ENCODE measurements around the gene DHX38.
"Not testable (repeated sequence)": the region's sequence is repeated elsewhere in the genome, so short reads cannot be mapped to it uniquely, and the experiment has no call there.

DHX38 gene

DNA sequence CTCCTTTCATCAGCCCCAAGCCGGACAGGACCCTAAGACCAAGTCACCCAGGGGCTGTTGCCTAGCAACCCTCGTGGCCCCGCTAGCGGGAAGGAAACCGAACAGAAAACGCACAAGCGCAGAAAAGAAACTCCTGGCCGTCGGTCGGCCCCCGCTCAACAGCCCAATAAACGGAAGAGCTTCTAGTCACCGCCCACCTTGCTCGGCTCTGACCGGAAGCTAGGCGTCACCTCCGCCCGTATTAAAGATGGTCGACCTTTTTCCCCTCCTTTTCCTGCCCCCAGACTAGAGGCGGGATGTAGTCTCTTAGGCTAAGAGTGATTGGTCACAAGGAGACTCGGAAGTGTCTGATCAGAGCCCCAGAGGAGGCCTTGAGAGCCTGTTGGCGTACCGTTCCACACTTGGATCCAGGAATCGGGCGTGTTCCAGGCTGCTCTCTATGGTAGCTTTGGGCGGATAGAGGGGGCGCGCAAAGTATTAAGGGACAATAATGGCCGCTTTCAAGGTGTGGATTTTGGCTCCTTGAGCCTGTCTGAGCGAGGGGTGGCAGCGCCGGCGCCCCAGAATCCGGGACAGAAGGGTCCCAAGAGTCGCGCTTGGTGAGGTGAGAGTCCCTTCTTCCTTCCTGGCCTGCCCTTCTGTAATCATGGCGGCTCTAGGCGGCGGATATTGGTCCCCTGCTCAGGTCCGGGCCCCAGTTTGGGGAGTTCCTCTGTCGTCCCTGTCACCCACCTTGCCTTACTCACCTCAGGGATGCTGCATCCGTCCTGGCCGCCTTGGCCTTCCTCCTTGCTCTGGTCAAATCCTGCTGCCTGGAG is at the start of gene DHX38, which contains the start of gene TXNL4B:
Gene DHX38 (plus strand): TSS at position 400 of the 818 bp plus-strand sequence. CDS start 2,311 bp downstream, outside the sequence.
Gene TXNL4B (minus strand): TSS at position 173 of the 818 bp plus-strand sequence. CDS start 2,871 bp downstream, outside the sequence.
- DNase-seq (ENCODE audit: low spot score): peak; percentile 99

DNA sequence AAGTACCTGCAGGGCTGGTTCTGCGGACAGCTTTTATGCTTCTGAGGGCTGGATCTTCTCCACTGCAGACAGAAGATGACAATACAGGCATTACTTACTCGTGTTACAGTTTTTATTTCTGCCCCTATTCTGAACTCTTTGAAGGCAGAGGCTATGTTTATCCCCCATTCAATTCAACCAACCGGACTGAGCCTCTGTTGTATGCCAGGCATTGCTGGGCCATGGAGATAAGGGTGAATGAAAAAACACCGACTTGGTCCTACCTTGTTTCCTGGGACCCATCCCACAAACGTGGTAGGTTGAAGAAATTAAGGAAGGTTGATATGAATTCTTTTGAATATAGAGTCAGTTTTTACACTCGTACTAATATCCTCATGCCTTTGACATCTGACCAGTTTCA is 49.4 kb upstream of the DHX38 start:
- DNase-seq (ENCODE audit: low spot score): no peak

DNA sequence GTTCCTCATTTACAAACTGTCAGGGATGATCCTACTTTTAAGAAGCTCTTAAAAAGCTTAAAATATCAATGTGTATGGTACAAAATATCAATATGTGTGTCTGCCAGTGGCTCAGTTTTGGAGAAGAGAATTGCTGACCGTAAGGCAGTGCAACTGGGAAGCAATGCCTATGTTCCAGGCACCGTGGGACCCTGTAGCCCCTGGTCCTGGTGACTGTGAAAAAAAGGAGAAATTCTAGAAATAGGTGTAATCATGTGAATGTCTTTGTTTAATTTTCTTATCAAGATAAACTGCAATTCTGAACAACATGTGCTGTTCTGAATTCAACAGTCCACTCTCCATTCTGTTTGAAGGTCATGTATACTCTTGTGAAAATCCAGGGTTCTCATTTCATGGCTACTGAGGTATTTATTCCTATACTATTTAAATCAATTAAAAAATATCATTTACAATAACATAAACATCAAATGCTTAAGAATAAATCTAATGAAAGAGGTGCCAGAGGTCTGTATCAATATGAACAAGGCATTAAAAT is 48.8 kb upstream of the DHX38 start:
- no peak for DNase-seq (ENCODE audit: low spot score)

DNA sequence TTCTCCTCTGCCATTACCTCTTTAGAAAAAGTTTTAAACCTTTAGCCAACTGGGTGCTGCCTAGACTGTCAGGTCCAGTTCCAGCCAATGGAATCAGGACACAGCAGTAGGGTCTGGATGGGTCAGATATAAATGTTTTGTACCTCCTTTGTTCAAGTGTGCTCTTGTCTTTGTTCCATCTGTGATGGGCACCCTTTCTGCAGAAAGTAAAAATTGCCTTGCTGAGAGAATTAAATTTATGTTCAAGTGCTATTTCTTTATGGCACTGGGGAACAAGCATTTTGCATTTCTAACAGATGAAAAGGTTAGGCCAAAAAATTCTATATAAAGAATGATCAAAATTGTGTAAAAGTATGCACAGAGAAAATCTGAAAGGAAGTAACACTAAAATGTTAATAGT is 44.5 kb upstream of the DHX38 start:
- no peak for DNase-seq (ENCODE audit: low spot score)

DNA sequence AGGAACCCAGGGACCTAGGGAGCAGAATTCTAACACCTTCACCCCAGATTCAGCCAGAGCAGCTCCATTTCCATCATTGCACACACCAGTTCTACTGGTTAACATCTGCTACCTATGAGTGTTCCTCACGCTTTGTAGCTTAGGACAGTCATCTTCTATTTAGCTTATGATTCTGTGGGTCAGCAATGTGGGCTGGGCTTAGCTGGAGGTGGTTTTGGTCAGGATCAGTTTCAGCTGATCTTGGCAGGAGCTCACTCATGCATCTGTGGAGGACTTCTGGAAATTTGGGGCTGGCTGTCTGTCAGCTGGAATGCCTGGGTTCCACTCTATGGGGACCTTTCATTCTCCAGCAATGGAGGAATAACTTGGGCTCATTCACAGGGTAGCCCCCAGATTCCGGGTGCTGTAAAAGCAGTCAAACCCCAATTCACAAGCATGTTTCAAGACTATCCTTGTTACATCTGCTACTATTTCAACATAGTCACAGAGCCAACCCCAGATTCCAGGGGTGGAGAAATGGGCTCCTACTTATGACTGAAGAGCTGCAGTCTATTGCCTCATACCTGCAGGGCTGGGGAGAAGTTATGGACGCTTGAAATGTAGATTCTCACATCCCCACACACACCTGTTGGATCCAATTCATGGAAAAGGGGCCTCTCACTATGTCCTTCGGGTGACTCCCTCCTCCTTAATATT is 42.7 kb upstream of the DHX38 start:
- peak; percentile 43 for DNase-seq (ENCODE audit: low spot score)

DNA sequence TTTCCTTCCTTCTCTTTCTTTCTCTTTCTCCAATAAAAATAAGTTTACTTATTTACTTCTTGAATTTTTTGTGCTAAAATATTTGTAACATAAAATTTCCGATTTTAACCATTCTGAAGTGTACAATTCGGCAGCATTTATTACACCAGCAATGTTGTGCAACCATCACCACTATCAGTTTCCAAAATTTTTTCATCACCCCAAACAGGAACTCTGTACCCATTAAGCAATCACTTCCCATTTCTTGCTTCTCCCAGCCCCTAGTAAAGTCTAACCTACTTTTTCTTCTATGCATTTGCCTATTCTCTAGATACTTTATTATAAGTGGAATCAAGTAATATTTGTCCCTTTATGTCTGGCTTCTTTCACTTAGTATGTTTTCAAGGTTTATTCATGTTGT is 41.8 kb upstream of the DHX38 start:
- DNase-seq (ENCODE audit: low spot score): no peak

DNA sequence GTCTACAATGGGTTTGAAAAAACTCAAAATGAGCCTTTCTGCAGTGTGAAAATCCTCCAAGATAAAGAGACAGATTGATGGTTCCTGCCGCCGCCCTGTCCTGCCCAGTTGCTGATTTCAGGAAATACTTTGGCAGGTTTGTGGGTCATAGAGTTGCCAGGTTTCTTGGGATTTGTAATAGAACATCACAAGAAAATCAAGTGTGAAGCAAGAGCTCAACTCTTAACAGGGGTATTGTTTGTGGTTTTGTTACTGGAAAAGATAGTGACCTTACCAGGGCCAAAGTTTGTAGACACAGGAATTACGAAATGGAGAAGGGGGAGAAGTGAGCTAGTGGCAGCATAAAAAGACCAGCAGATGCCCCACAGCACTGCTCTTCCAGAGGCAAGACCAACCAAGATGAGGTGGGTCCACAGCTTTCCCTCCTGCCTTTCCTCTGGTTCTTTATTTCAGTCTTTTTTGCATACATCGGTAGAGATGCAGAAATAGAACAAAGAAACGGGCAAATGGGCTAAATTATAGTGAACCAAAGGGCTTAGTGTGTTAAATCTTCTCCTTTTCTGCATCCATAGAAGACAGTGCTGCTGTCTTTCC is 39.3 kb upstream of the DHX38 start, which contains the start of gene HP:
Gene HP (plus strand): TSS at position 252 of the 594 bp plus-strand sequence. CDS start 148 bp downstream, at position 400.
- DNase-seq (ENCODE audit: low spot score): not testable (repeated sequence)

DNA sequence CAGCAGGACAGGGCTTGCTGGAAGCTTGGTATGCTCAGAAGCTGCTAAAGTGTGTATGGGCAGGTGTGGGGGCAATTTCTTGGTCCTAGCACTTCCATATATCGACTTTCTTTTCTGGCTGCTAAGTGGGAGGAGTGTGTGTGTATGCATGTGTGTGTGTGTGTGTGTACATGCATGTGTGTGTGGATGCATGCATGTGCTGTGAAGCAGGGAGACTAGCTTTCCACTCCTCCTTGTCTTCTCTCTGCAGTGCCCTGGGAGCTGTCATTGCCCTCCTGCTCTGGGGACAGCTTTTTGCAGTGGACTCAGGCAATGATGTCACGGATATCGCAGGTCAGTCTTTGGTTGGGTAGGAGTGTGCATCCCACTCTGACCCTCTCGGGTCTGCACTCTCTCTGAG is 37.7 kb upstream of the DHX38 start:
- DNase-seq (ENCODE audit: low spot score): no peak

DNA sequence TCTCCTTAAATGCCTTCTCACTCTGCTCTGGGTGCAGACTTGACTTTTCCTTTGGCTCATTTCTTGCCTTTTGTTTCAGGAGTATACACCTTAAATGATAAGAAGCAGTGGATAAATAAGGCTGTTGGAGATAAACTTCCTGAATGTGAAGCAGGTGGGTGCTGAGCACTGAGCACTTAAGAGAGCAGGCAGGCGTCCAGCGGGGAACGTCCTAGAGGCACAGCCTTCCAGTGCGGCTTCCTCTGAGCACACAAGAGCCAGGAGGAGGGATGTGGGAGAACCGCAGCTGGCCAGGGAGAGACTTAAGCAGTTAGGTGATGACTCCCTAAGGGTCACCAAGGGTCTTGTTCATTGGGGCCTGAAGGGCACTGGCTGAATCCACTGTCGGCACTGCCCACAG is 36.3 kb upstream of the DHX38 start:
- DNase-seq (ENCODE audit: low spot score): not testable (repeated sequence)

DNA sequence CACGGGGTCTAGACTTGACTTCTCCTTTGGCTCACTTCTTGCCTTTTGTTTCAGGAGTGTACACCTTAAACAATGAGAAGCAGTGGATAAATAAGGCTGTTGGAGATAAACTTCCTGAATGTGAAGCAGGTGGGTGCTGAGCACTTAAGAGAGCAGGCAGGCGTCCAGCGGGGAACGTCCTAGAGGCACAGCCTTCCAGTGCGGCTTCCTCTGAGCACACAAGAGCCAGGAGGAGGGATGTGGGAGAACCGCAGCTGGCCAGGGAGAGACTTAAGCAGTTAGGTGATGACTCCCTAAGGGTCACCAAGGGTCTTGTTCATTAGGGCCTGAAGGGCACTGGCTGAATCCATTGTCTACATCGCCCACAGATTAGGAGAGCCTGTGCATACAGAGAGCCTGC is 34.6 kb upstream of the DHX38 start:
- not testable (repeated sequence) for DNase-seq (ENCODE audit: low spot score)

DNA sequence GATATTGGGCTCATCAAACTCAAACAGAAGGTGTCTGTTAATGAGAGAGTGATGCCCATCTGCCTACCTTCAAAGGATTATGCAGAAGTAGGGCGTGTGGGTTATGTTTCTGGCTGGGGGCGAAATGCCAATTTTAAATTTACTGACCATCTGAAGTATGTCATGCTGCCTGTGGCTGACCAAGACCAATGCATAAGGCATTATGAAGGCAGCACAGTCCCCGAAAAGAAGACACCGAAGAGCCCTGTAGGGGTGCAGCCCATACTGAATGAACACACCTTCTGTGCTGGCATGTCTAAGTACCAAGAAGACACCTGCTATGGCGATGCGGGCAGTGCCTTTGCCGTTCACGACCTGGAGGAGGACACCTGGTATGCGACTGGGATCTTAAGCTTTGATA is 33.2 kb upstream of the DHX38 start:
- DNase-seq (ENCODE audit: low spot score): no peak

DNA sequence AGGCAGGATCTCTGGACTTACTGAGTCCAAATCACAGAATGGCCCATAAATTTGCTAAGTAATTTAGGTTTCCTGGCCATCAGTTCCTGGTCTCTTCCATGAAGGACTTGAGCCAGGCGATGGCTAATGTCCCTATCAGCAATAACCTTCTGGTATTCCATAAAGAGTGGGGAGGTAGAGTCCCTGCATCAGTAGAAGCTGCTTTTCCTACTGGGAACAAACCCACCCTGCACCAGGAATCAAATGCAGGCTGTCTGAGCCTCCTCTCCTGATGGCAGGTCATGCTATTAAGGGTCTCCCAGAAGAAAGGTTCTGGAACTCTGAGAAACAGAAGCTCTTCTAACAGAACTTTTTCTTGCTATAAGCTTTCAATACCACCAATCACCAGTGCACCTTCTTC is 32.1 kb upstream of the DHX38 start:
- DNase-seq (ENCODE audit: low spot score): no peak

DNA sequence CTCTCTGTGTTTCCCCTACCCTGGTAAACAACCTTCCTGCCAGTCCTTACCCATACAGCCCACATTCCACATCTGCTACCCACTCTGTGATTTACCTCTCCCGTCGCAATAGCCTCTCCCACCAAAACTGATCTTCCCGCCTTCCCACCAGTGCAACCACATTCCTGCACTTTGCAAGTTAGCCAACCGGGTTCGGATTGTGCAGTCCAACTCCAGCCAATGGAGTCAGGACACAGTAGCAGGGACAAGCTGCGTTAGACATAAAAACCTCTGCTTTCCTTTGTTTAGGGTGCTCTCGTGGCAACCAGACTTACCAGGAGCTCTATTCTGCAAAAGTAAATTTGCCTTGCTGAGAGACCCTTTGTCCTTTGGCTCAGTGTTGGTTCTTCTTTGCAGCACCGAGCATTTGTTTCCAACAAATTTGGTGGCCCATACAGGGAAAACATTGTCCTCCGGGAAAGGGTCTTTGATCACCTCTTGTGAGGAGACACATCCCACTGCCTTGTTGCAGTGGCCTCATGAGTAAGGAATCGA is 29.2 kb upstream of the DHX38 start:
- DNase-seq (ENCODE audit: low spot score): no peak

DNA sequence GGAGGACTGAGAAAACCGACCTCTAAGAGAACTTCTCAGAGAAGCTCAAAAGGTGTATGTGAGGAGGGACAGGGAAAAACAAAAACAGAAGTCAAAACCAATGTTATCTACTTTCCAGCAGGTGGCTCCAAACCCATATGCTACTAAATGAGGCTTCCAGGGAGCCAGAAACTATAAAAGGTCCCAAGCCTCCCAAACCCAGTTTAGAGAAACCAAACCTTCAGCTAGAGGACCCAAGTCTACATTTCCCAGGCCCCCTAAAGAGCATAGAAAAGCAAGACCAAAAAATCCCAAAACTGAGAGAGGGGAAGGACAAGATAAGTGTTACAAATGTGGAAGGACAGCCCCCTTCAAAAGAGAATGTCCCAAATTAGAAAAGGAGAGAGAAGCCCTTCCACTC is 26.9 kb upstream of the DHX38 start:
- peak; percentile 49 for DNase-seq (ENCODE audit: low spot score)

DNA sequence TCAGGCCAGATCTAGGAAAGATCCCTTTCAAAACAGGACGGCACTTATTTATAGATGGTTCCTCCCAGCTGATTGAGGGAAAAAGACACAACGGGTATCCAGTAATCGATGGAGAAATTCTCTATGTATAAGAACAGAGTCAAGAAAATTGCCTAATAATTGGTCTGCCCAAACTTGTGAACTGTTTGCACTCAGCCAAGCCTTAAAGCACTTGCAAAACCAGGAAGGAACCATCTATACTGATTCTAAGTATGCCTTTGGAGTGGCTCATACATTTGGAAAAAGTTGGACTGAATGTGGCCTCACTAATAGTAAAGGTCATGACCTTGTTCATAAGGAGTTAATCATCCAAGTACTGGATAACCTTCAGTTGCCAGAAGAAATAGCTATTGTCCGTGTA is 24.7 kb upstream of the DHX38 start:
- DNase-seq (ENCODE audit: low spot score): no peak

DNA sequence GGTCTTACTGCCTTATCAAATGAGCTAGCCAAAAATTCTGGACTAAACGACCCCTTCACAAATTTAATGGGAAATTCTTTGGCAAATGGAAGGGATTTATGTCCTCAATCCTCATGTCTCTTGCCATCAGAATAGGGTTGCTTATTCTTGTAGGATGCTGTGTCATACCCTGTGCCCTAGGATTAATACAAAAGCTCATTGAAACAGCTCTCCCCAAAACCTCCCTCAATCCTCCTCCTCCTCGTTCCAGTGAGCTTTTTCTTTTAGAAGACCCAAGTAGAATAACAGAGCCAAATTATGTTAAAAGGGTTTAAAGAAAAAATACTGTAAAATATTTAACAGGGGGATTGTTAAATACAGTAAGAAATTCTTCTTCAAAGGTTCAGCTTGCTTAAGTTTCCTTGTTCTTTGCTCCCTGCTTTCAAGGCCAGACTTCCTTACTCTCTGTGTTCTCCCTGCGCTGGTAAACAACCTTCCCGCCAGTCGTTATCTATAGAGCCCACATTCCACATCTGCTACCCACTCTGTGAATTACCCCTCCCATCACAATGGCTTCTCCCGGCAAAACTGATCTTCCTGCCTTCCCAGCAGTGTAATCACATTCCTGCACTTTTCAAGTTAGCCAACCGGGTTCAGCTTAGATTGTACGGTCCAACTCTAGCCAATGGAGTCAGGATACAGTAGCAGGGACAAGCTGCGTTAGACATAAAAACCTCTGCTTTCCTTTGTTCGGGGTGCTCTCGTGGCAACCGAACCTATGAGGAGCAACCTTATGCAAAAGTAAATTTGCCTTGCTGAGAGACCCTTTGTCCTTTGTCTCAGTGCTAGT is 20.9 kb upstream of the DHX38 start:
- no peak for DNase-seq (ENCODE audit: low spot score)

DNA sequence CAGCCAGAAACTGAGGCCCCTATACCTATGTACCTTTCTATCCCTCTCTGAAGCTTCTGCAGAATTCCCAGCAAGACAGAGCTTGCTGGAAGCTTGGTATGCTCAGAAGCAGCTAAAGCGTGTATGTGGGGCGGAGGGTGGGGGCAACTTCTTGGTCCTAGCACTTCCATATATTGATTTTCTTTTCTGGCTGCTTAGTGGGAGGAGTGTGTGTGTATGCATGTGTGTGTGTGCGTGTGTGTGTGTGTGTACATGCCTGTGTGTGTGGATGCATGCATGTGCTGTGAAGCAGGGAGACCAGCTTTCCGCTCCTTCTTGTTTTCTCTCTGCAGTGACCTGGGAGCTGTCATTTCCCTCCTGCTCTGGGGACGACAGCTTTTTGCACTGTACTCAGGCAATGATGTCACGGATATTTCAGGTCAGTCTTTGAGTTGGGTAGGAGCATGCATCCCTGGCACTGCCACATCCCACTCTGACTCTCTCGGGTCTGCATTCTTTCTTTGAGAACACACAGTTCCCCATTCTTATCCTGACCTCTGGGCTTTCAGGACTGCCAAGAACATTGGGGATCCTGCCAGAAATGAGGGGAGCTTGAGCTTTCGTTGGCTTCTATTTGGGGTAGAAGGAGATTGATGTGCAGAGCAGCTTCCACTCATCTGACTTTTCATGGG is 20.0 kb upstream of the DHX38 start:
- DNase-seq (ENCODE audit: low spot score): no peak

DNA sequence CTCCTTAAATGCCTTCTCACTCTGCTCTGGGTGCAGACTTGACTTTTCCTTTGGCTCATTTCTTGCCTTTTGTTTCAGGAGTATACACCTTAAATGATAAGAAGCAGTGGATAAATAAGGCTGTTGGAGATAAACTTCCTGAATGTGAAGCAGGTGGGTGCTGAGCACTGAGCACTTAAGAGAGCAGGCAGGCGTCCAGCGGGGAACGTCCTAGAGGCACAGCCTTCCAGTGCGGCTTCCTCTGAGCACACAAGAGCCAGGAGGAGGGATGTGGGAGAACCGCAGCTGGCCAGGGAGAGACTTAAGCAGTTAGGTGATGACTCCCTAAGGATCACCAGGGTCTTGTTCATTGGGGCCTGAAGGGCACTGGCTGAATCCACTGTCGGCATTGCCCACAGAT is 18.6 kb upstream of the DHX38 start:
- not testable (repeated sequence) for DNase-seq (ENCODE audit: low spot score)

DNA sequence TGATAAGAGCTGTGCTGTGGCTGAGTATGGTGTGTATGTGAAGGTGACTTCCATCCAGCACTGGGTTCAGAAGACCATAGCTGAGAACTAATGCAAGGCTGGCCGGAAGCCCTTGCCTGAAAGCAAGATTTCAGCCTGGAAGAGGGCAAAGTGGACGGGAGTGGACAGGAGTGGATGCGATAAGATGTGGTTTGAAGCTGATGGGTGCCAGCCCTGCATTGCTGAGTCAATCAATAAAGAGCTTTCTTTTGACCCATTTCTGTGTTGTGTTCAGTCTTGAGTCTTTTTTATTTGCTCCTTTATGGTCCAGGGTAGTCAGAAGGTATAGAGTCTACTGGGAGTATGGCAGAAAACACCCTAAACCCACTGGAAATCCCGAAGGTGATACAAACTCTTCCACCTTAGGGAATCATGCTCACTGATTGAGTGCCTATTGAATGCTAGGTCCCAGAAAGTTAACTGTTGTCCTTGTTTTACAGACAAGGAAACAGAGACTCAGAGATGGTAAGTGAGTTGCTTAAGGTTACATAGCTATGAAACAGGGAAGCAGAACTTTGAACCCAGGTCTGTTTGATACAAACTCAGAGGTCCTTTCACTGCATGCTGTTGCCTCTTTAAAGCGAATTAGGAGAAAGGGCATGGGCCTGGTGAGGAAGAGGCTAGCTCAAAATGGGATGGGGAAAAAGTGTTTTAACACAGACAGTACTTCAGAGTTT is 16.5 kb upstream of the DHX38 start:
- DNase-seq (ENCODE audit: low spot score): not testable (repeated sequence)

DNA sequence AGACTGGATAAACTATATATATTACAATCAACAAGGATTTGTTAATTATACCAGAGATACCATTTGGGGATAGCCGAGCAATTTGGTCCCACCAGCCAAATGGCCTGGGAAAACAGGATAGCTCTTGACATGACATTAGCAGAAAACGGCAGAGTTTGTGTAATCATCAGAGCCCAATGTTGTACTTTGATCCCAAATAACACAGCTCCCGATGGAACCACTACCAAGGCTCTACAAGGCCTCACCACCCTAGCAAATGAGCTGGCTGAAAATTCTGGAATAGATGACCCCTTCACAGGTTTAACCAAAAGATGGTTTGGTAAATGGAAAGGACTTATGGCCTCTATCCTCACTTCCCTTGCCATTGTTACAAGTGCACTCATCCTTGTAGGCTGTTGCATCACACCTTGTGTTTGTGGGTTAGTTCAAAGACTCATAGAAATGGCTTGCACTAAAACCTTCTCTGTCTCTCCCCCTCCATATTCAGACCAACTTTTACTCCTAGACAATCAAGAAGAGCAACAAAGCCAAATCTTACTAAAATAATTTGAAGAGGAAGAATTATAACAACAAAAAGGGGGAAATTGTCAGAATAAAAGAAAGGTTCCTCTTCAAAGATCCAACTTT is 9.8 kb upstream of the DHX38 start:
- DNase-seq (ENCODE audit: low spot score): no peak

Data from GM03348 (cell line).